Measurements from ENCODE around the gene SCFD1.

Gene SCFD1

GRCh38 chr14:30748343-30748742 is 126.2 kb downstream of the SCFD1 start:
- no peak overlapping the region for H3K27ac ChIP-seq (ENCODE audit: insufficient read depth, low read depth, low read length, poor library complexity, severe bottlenecking)
- WGBS, 2 experiments = 100% methylated on average over 1 to 2 of the region's 2 CpGs
- H3K27me3 ChIP-seq (ENCODE audit: control insufficient read depth, insufficient read depth, low read length, poor library complexity, severe bottlenecking) = no peaks in the 10 kb centered on the region
- H3K4me3 ChIP-seq (ENCODE audit: insufficient read depth, low read depth, low read length) = no peak overlapping the region
- no peaks in the 10 kb centered on the region for H3K9me3 ChIP-seq (ENCODE audit: control insufficient read depth, low read length)
- H3K36me3 ChIP-seq (ENCODE audit: control insufficient read depth, insufficient read depth, low read length) = no peaks in the 10 kb centered on the region
- no peaks in the 10 kb centered on the region for H3K4me1 ChIP-seq (ENCODE audit: control insufficient read depth, insufficient read depth, low read length)

GRCh38 chr14:30751646-30752416 is 129.7 kb downstream of the SCFD1 start:
- no peaks in the 10 kb centered on the region for H3K4me1 ChIP-seq (ENCODE audit: control insufficient read depth, insufficient read depth, low read length)
- H3K36me3 ChIP-seq (ENCODE audit: control insufficient read depth, insufficient read depth, low read length) = no peaks in the 10 kb centered on the region
- no peaks in the 10 kb centered on the region for H3K9me3 ChIP-seq (ENCODE audit: control insufficient read depth, low read length)
- H3K27ac ChIP-seq (ENCODE audit: insufficient read depth, low read depth, low read length, poor library complexity, severe bottlenecking) = no peak overlapping the region
- WGBS, 2 experiments = 91 to 92% methylated on average over 11 of the region's 11 CpGs
- no peaks in the 10 kb centered on the region for H3K27me3 ChIP-seq (ENCODE audit: control insufficient read depth, insufficient read depth, low read length, poor library complexity, severe bottlenecking)
- H3K4me3 ChIP-seq (ENCODE audit: insufficient read depth, low read depth, low read length) = no peak overlapping the region

GRCh38 chr14:30753452-30753851 is 131.3 kb downstream of the SCFD1 start:
- WGBS, 2 experiments = 96% methylated on average over 4 of the region's 4 CpGs
- Histone ChIP-seq H3K27ac (ENCODE audit: insufficient read depth, low read depth, low read length, poor library complexity, severe bottlenecking) (no peak overlapping the region), H3K4me1 (ENCODE audit: control insufficient read depth, insufficient read depth, low read length) (no peaks in the 10 kb centered on the region), H3K4me3 (ENCODE audit: insufficient read depth, low read depth, low read length) (no peak overlapping the region), H3K27me3 (ENCODE audit: control insufficient read depth, insufficient read depth, low read length, poor library complexity, severe bottlenecking) (no peaks in the 10 kb centered on the region), H3K36me3 (ENCODE audit: control insufficient read depth, insufficient read depth, low read length) (no peaks in the 10 kb centered on the region), H3K9me3 (ENCODE audit: control insufficient read depth, low read length) (no peaks in the 10 kb centered on the region)

GRCh38 chr14:30754778-30755177 is 132.7 kb downstream of the SCFD1 start:
- no peak overlapping the region for H3K27ac ChIP-seq (ENCODE audit: insufficient read depth, low read depth, low read length, poor library complexity, severe bottlenecking)
- H3K4me1 ChIP-seq (ENCODE audit: control insufficient read depth, insufficient read depth, low read length) = no peaks in the 10 kb centered on the region
- 97% methylated on average over 3 of the region's 3 CpGs for WGBS, 2 experiments
- no peaks in the 10 kb centered on the region for H3K36me3 ChIP-seq (ENCODE audit: control insufficient read depth, insufficient read depth, low read length)
- no peaks in the 10 kb centered on the region for H3K9me3 ChIP-seq (ENCODE audit: control insufficient read depth, low read length)
- H3K27me3 ChIP-seq (ENCODE audit: control insufficient read depth, insufficient read depth, low read length, poor library complexity, severe bottlenecking) = no peaks in the 10 kb centered on the region
- no peak overlapping the region for H3K4me3 ChIP-seq (ENCODE audit: insufficient read depth, low read depth, low read length)

GRCh38 chr14:30756594-30756993 is 134.5 kb downstream of the SCFD1 start:
- Histone ChIP-seq H3K27me3 (ENCODE audit: control insufficient read depth, insufficient read depth, low read length, poor library complexity, severe bottlenecking) (no peaks in the 10 kb centered on the region), H3K27ac (ENCODE audit: insufficient read depth, low read depth, low read length, poor library complexity, severe bottlenecking) (no peak overlapping the region), H3K4me1 (ENCODE audit: control insufficient read depth, insufficient read depth, low read length) (no peaks in the 10 kb centered on the region), H3K9me3 (ENCODE audit: control insufficient read depth, low read length) (no peaks in the 10 kb centered on the region), H3K36me3 (ENCODE audit: control insufficient read depth, insufficient read depth, low read length) (no peaks in the 10 kb centered on the region), H3K4me3 (ENCODE audit: insufficient read depth, low read depth, low read length) (no peak overlapping the region)
- 82 to 91% methylated on average over 2 of the region's 2 CpGs for WGBS, 2 experiments

- Histone ChIP-seq H3K4me1 (ENCODE audit: control insufficient read depth, insufficient read depth, low read length) (no peaks in the 10 kb centered on the region), H3K27ac (ENCODE audit: insufficient read depth, low read depth, low read length, poor library complexity, severe bottlenecking) (no peak overlapping the region), H3K36me3 (ENCODE audit: control insufficient read depth, insufficient read depth, low read length) (no peaks in the 10 kb centered on the region), H3K4me3 (ENCODE audit: insufficient read depth, low read depth, low read length) (no peak overlapping the region), H3K9me3 (ENCODE audit: control insufficient read depth, low read length) (no peaks in the 10 kb centered on the region), H3K27me3 (ENCODE audit: control insufficient read depth, insufficient read depth, low read length, poor library complexity, severe bottlenecking) (no peaks in the 10 kb centered on the region)
- WGBS, 2 experiments = 58% methylated on average over 3 of the region's 3 CpGs; no CpG with 5 or more reads in 1 of the 2 experiments
These were observed 135.0 kb downstream of the SCFD1 start for GRCh38 chr14:30757082-30757481.

GRCh38 chr14:30759172-30760125 is 137.3 kb downstream of the SCFD1 start:
- 89 to 92% methylated on average over 7 of the region's 7 CpGs for WGBS, 2 experiments
- Histone ChIP-seq H3K4me1 (ENCODE audit: control insufficient read depth, insufficient read depth, low read length) (no peaks in the 10 kb centered on the region), H3K27me3 (ENCODE audit: control insufficient read depth, insufficient read depth, low read length, poor library complexity, severe bottlenecking) (no peaks in the 10 kb centered on the region), H3K4me3 (ENCODE audit: insufficient read depth, low read depth, low read length) (no peak overlapping the region), H3K9me3 (ENCODE audit: control insufficient read depth, low read length) (no peaks in the 10 kb centered on the region), H3K36me3 (ENCODE audit: control insufficient read depth, insufficient read depth, low read length) (no peaks in the 10 kb centered on the region), H3K27ac (ENCODE audit: insufficient read depth, low read depth, low read length, poor library complexity, severe bottlenecking) (no peak overlapping the region)

- Histone ChIP-seq H3K4me3 (ENCODE audit: insufficient read depth, low read depth, low read length) (no peak overlapping the region), H3K27ac (ENCODE audit: insufficient read depth, low read depth, low read length, poor library complexity, severe bottlenecking) (no peak overlapping the region), H3K27me3 (ENCODE audit: control insufficient read depth, insufficient read depth, low read length, poor library complexity, severe bottlenecking) (no peaks in the 10 kb centered on the region), H3K9me3 (ENCODE audit: control insufficient read depth, low read length) (no peaks in the 10 kb centered on the region), H3K36me3 (ENCODE audit: control insufficient read depth, insufficient read depth, low read length) (no peaks in the 10 kb centered on the region), H3K4me1 (ENCODE audit: control insufficient read depth, insufficient read depth, low read length) (no peaks in the 10 kb centered on the region)
- WGBS, 2 experiments = no CpG with 5 or more reads among the region's 1 CpG
These were observed 141.8 kb downstream of the SCFD1 start for GRCh38 chr14:30763891-30764290.

- Histone ChIP-seq H3K36me3 (ENCODE audit: control insufficient read depth, insufficient read depth, low read length) (no peaks in the 10 kb centered on the region), H3K27me3 (ENCODE audit: control insufficient read depth, insufficient read depth, low read length, poor library complexity, severe bottlenecking) (no peaks in the 10 kb centered on the region), H3K9me3 (ENCODE audit: control insufficient read depth, low read length) (no peaks in the 10 kb centered on the region), H3K27ac (ENCODE audit: insufficient read depth, low read depth, low read length, poor library complexity, severe bottlenecking) (no peak overlapping the region), H3K4me3 (ENCODE audit: insufficient read depth, low read depth, low read length) (no peak overlapping the region), H3K4me1 (ENCODE audit: control insufficient read depth, insufficient read depth, low read length) (no peaks in the 10 kb centered on the region)
- WGBS, 2 experiments = 95 to 98% methylated on average over 4 of the region's 4 CpGs
These were observed 145.5 kb downstream of the SCFD1 start for GRCh38 chr14:30767624-30768023.

- Histone ChIP-seq H3K4me1 (ENCODE audit: control insufficient read depth, insufficient read depth, low read length) (no peaks in the 10 kb centered on the region), H3K27me3 (ENCODE audit: control insufficient read depth, insufficient read depth, low read length, poor library complexity, severe bottlenecking) (no peaks in the 10 kb centered on the region), H3K27ac (ENCODE audit: insufficient read depth, low read depth, low read length, poor library complexity, severe bottlenecking) (no peak overlapping the region), H3K4me3 (ENCODE audit: insufficient read depth, low read depth, low read length) (no peak overlapping the region), H3K36me3 (ENCODE audit: control insufficient read depth, insufficient read depth, low read length) (no peaks in the 10 kb centered on the region), H3K9me3 (ENCODE audit: control insufficient read depth, low read length) (no peaks in the 10 kb centered on the region)
- WGBS, 2 experiments = 100% methylated on average over 1 of the region's 1 CpG; no CpG with 5 or more reads in 1 of the 2 experiments
These were observed 146.7 kb downstream of the SCFD1 start for GRCh38 chr14:30768791-30769190.

Data from ectodermal cell (in vitro differentiated cells).